22Rv1 (cell line): Measurements from ENCODE around the gene HIVEP3.

Experiments used
- ZFX ChIP-seq: fragments of 450-650 bp; IDR thresholded peaks from 2 replicates; pipeline ENCODE4 v1.6.1; 2017; ENCODE audit warnings: antibody characterized with exemption, borderline replicate concordance
- TF ChIP-seq, protein P1 (sequence below): fragments of 450-650 bp; IDR thresholded peaks from 2 replicates; pipeline ENCODE4 v1.5.1; 2017; ENCODE audit warnings: mild to moderate bottlenecking

DNA sequence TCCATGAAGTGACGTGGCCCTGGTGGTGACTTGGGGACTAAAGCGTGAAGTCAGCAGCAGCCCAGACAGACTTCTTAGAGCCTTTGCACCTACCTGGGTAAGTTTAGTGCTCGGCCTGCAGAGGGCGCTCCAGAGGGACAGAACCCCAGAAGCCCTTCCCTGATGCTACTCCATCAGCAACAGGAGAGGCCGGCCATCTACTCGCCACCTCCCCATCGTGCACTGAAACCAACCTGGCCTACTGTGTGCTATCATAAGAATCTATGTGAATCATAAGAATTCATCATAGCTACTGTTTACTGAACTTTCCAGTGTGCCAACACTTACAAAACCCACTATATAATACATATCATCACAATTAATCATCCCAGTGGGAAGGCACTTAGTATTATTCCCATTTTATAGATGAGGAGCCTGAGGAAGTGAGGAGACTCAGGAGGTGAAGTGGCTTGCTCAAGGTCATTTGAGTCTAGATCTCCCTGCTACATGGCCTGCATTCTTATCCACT, 426.3 kb downstream of the HIVEP3 start:
- no peak for TF ChIP-seq ZFX
- TF ChIP-seq, protein P1, sequence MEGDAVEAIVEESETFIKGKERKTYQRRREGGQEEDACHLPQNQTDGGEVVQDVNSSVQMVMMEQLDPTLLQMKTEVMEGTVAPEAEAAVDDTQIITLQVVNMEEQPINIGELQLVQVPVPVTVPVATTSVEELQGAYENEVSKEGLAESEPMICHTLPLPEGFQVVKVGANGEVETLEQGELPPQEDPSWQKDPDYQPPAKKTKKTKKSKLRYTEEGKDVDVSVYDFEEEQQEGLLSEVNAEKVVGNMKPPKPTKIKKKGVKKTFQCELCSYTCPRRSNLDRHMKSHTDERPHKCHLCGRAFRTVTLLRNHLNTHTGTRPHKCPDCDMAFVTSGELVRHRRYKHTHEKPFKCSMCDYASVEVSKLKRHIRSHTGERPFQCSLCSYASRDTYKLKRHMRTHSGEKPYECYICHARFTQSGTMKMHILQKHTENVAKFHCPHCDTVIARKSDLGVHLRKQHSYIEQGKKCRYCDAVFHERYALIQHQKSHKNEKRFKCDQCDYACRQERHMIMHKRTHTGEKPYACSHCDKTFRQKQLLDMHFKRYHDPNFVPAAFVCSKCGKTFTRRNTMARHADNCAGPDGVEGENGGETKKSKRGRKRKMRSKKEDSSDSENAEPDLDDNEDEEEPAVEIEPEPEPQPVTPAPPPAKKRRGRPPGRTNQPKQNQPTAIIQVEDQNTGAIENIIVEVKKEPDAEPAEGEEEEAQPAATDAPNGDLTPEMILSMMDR: peak; percentile 88
